Colonic mucosa (tissue), 4 donors: Measurements from ENCODE around the gene HECTD1. TPM values are rescaled to one million over a fixed set of nuclear protein-coding genes. Genes with fewer than 3 reads are reported as not detected.

ENCODE experiments used
- DNase-seq: peaks from one replicate; pipeline ENCODE4 v3.0.0-alpha.2; 2020
- H3K27ac ChIP-seq: fragments of 200-600 bp; one replicate; pipeline ENCODE4 v1.8.0; 2021
- H3K27me3 ChIP-seq: fragments of 200-600 bp; one replicate; pipeline ENCODE4 v1.8.0; 2021
- H3K36me3 ChIP-seq: fragments of 200-600 bp; one replicate; pipeline ENCODE4 v1.8.0; 2021
- H3K4me1 ChIP-seq: fragments of 200-600 bp; one replicate; pipeline ENCODE4 v1.8.0; 2021; ENCODE audit warnings: mild to moderate bottlenecking
- H3K4me3 ChIP-seq: fragments of 200-600 bp; one replicate; pipeline ENCODE4 v1.8.0; 2021
- H3K9ac ChIP-seq, 2 donors: one replicate each; pipeline ENCODE4 v1.7.0; 2013; ENCODE audit warnings: control low read depth in 2 of 2, low read depth in 2 of 2, low read length in 2 of 2
- H3K9me3 ChIP-seq: fragments of 200-600 bp; one replicate; pipeline ENCODE4 v1.8.0; 2021
- CTCF ChIP-seq: fragments of 200-600 bp; IDR thresholded peaks from one replicate; pipeline ENCODE4 v1.8.0; 2022; ENCODE audit warnings: antibody characterized with exemption, mild to moderate bottlenecking
- intact Hi-C: fragments of 100-400 bp; cut with DNase I; formaldehyde crosslinking; loops from one replicate; pipeline ENCODE4 v1.14.1; 2022
- total RNA-seq, 2 donors: library from RNA; stranded (reverse); fragmentation: NEBNext Ultra II Directional in 1 of 2; extraction: Animal tissue kit (Norgen Biotek cat#: 25700) in 1 of 2; gene quantifications; one replicate each; pipeline ENCODE4 v1.2.1, GENCODE V29; 2021
- donor health status: healthy.
- donor health status: DM: no; HTN: no; CAD: no.
- donor health status: DM: no; HTN: no; CAD: no.

The HECTD1 gene
- total RNA-seq, 2 donors from 2014 or later, result 113 to 148 TPM

- DNase-seq, result no peak
- H3K4me1 ChIP-seq, result no peaks in the 10 kb centered on the region
- no peak overlapping the region for H3K4me3 ChIP-seq
- intact Hi-C loops, result no loop called here
- H3K9me3 ChIP-seq, result no peaks in the 10 kb centered on the region
- no peak for TF ChIP-seq CTCF
- no peak overlapping the region for H3K9ac ChIP-seq
- no peak overlapping the region for H3K27ac ChIP-seq
- H3K27me3 ChIP-seq, result no peaks in the 10 kb centered on the region
- H3K36me3 ChIP-seq, result peaks cover 16% of the 10 kb centered on the region
Observed at GRCh38 chr14:31161274-31161673, 46.3 kb downstream of the HECTD1 start.

- Histone ChIP-seq H3K4me1 (no peaks in the 10 kb centered on the region), H3K9me3 (no peaks in the 10 kb centered on the region), H3K4me3 (no peak overlapping the region), H3K27me3 (no peaks in the 10 kb centered on the region), H3K36me3 (peaks cover 16% of the 10 kb centered on the region), H3K27ac (no peak overlapping the region), H3K9ac (no peak overlapping the region)
- DNase-seq, result peak; percentile 24
- TF ChIP-seq CTCF, result no peak
- intact Hi-C loops, result no loop called here
Observed at GRCh38 chr14:31159682-31160296, 47.8 kb downstream of the HECTD1 start.

DNA sequence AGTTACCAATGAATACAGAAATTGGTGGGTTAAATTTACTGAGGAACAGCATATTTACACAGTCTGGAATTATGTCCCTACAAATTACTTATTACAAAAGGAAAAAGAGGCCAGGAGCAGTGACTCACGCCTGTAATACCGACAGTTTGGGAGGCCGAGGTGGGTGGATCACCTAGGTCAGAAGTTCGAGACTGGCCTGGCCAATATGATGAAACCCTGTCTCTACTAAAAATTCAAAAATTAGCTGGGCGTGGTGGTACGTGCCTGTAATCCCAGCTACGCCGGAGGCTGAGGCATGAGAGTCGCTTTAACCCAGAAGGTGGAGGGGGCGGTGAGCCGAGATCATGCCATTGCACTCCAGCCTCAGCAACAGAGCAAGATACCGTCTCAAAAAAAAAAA lies 52.6 kb downstream of the HECTD1 start:
- Histone ChIP-seq H3K9me3 (no peaks in the 10 kb centered on the region), H3K27me3 (no peaks in the 10 kb centered on the region), H3K36me3 (peaks cover 16% of the 10 kb centered on the region), H3K27ac (no peak overlapping the region), H3K9ac (no peak overlapping the region), H3K4me3 (no peak overlapping the region), H3K4me1 (no peaks in the 10 kb centered on the region)
- intact Hi-C loops, result no loop called here
- TF ChIP-seq CTCF, result no peak
- no peak for DNase-seq

DNA sequence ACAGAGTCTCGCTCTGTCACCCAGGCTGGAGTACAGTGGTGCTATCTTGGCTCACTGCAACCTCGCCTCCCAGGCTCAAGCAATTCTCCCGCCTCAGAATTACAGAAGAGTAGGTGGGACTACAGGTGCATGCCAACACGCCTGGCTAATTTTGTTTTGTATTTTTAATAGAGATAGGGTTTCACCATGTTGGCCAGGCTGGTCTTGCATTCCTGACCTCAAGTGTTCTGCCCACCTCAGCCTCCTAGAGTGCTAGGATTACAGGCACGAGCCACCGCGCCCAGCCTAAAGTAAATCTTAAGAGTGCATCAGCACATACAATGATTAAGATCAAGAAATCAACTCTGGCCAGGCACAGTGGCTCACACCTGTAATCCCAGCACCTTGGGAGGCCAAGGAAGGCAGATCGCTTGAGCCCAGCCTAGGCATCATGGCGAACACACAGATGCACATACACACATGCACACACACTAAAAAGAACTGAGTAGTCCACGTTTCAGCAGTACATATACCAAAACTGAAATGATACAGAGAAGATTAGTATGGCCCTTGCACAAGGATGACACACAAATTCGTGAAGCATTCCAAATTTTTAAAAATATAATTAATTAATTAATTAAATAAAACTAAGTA lies 65.0 kb downstream of the HECTD1 start:
- Histone ChIP-seq H3K27me3 (no peaks in the 10 kb centered on the region), H3K36me3 (peaks cover 25% of the 10 kb centered on the region), H3K9me3 (no peaks in the 10 kb centered on the region), H3K4me3 (no peak overlapping the region), H3K4me1 (no peaks in the 10 kb centered on the region), H3K9ac (no peak overlapping the region), H3K27ac (no peak overlapping the region)
- intact Hi-C loops, result no loop called here
- no peak for TF ChIP-seq CTCF
- DNase-seq, result no peak

DNA sequence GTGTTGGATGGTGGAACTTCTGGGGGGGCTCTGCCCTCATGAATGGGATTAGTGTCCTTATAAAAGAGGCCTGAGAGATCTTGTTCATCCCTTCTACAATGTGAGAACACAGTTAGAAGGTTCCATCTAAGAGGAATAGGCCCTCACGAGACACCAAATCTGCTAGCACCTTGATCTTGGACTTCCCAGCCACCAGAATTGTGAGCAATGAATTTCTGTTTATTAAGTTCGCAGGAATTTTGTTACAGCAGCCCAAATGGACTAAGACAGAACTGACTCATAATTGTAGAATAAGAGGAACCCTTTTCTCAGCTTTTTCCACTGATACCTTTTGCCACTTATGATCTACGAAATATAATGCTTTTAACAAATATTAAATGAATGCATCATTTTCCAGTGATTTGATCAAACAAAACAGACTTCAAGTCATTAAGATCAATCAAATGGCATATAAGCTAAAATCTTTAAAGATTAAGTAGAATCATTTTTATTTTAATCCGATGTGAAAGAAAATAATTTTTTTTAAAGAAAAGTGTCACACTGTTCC lies 68.2 kb downstream of the HECTD1 start:
- H3K4me1 ChIP-seq, result no peaks in the 10 kb centered on the region
- no peak overlapping the region for H3K27ac ChIP-seq
- H3K4me3 ChIP-seq, result no peak overlapping the region
- H3K27me3 ChIP-seq, result no peaks in the 10 kb centered on the region
- H3K9ac ChIP-seq, result no peak overlapping the region
- no peaks in the 10 kb centered on the region for H3K9me3 ChIP-seq
- peaks cover 13% of the 10 kb centered on the region for H3K36me3 ChIP-seq
- DNase-seq, result no peak
- TF ChIP-seq CTCF, result no peak
- intact Hi-C loops, result no loop called here
